SH-SY5Y (cell line): ENCODE measurements around the gene TTPAL.

Experiments
- GATA2 ChIP-seq: IDR thresholded peaks from 2 replicates; pipeline ENCODE4 v1.6.1; 2011; ENCODE audit warnings: mild to moderate bottlenecking, low read depth, low read length
- GATA3 ChIP-seq: IDR thresholded peaks from 2 replicates; pipeline ENCODE4 v1.6.1; 2011; ENCODE audit warnings: low read depth, mild to moderate bottlenecking, low read length, moderate library complexity

- TF ChIP-seq GATA2 (no peak), GATA3 (no peak)
These were observed 41.8 kb downstream of the TTPAL start for GRCh38 chr20:44517454-44517853.
